A549 (cell line): ENCODE data around the gene CCDC102B.

Experiments
- CEBPB ChIP-seq, 2 experiments: fragments of >200 bp in 1 of 2; sonication (Bioruptor Twin) in 1 of 2; formaldehyde crosslinking in 1 of 2; IDR thresholded peaks; 2 replicates each; pipeline ENCODE4 v1.6.1; 2012 to 2016
- EHMT2 ChIP-seq: fragments of 200-600 bp; sonication (generic); IDR thresholded peaks from 2 replicates; pipeline ENCODE4 v1.6.1; 2016; ENCODE audit warnings: antibody characterized with exemption, low read depth, mild to moderate bottlenecking, moderate library complexity
- EP300 ChIP-seq, 2 experiments: fragments of >200 bp; sonication (Bioruptor Twin); formaldehyde crosslinking; IDR thresholded peaks; 2 replicates in 1 of 2; 3 replicates in 1 of 2; pipeline ENCODE4 v1.6.1; 2016 to 2017
- MAX ChIP-seq: IDR thresholded peaks from 2 replicates; pipeline ENCODE4 v1.6.1; 2012
- MYC ChIP-seq: IDR thresholded peaks from 2 replicates; pipeline ENCODE4 v1.6.1; 2012; ENCODE audit warnings: mild to moderate bottlenecking, inconsistent platforms, low read length, improper control_type of control experiment, borderline replicate concordance
- POLR2A ChIP-seq: IDR thresholded peaks from 2 replicates; pipeline ENCODE4 v1.6.1; 2012; ENCODE audit warnings: mild to moderate bottlenecking, low read length

DNA sequence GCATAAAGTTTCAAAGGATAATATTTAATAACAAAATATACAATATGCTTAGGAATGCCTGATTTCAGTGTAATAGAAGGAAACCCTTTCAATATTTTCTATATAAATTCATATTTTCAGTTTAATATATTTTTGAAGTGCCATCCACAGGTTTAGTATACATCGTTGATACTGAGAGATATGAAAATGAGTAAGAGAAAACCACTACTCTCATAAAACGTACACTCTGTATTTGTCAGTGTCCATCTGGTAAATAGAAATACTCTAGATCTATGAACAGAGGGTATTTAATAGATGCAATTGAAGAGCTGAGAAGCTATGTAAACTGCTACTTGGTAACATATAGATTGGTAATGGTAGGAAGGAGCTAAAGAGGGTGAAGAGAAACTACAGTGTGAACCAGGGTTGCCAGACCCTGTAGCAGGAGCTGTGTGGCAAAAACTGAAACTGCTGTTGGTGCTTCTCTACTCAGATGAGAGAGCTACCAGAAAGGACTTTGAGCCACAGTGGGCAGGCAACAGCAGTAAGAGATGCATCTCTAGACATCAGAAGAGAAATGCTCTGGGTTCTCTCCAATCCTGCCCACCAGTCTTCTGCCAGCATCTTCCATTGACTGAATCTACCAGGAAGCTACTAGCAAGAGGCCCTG, 187.4 kb downstream of the CCDC102B start:
- TF ChIP-seq CEBPB (IDR thresholded peaks at IDR 0.05) (no peak), EP300 (IDR thresholded peaks at IDR 0.05) (no peak), MYC (no peak), EHMT2 (no peak), POLR2A (no peak), MAX (no peak)
